Pancreas (tissue), 10 donors: ENCODE measurements around the gene ZMYND8. TPM values are rescaled to one million over a fixed set of nuclear protein-coding genes. Genes with fewer than 3 reads are reported as not detected.
"Not testable (repeated sequence)": the region's sequence is repeated elsewhere in the genome, so short reads cannot be mapped to it uniquely, and the experiment has no call there.

Experiments used
- ATAC-seq, 4 donors: fragments of 200-7000 bp; cut with Tn5 transposase; one replicate each; pipeline versions ENCODE4 v1.8.0 to v1.9.1; 2020; ENCODE audit warnings: mild to moderate bottlenecking in 4 of 4, moderate library complexity in 4 of 4
- DNase-seq, 6 donors: peaks; one replicate each; pipeline ENCODE4 v3.0.0-alpha.2; 2020
- FAIRE-seq: peaks from 2 replicates; lab custom pipeline; 2012; peaks lifted over from hg19 to GRCh38; lab: Jason Lieb, UNC
- H3K27ac ChIP-seq, 4 donors: fragments of 200-600 bp; sonication (generic); 1 replicate in 3 of 4; 2 replicates in 1 of 4; pipeline versions ENCODE4 v1.5.0 to v1.8.0; 2020
- H3K27me3 ChIP-seq, 4 donors: fragments of 200-600 bp; one replicate each; pipeline ENCODE4 v1.8.0; 2021
- H3K36me3 ChIP-seq, 3 donors: fragments of 200-600 bp; sonication (generic) in 1 of 3; one replicate each; pipeline versions ENCODE4 v1.5.0 to v1.8.0; 2020 to 2021
- H3K4me1 ChIP-seq, 3 donors: fragments of 200-600 bp; one replicate each; pipeline ENCODE4 v1.8.0; 2021
- H3K4me3 ChIP-seq, 4 donors: fragments of 200-600 bp; sonication (generic) in 2 of 4; one replicate each; pipeline versions ENCODE4 v1.5.0 to v1.8.0; 2020 to 2021
- H3K9me3 ChIP-seq, 4 donors: fragments of 200-600 bp; one replicate each; pipeline ENCODE4 v1.8.0; 2021
- WGBS, 2 donors: extraction: QIAGEN DNeasy Blood & Tissue Kit; methylation state at CpG; one replicate each; pipeline ENCODE4 v1.1.7; 2013; 5-methylcytosine and 5-hydroxymethylcytosine counted together
- intact Hi-C, 3 donors: fragments of 100-400 bp; cut with DNase I; formaldehyde crosslinking; loops; one replicate each; pipeline versions ENCODE4 v1.11.1 to v1.14.2; 2022
- polyA plus RNA-seq, 2 donors: library from polyadenylated mRNA; stranded (reverse); fragments of 200-250 nt; gene quantifications; one replicate each; pipeline ENCODE4 v1.2.3, GENCODE V29; 2013
- total RNA-seq, 6 donors: library from RNA; stranded (reverse); fragmentation: NEBNext Ultra II Directional in 4 of 6; extraction: Animal tissue kit (Norgen Biotek cat#: 25700) in 4 of 6; gene quantifications; one replicate each; pipeline versions ENCODE4 v1.2.1 to v1.2.4, GENCODE V29; 2021 to 2023
- TF ChIP-seq, protein P1 (sequence below), 4 donors: fragments of 200-600 bp; sonication (generic) in 3 of 4; IDR thresholded peaks; one replicate each; pipeline versions ENCODE4 v1.5.0 to v1.8.0; 2021; ENCODE audit warnings: antibody characterized with exemption in 4 of 4
- donor health status: healthy with polysubstance abuse.
- donor health status: DM: no; HTN: no; CAD: no; lungs with moderate emphysema.
- donor health status: DM: no; HTN: no; CAD: no.
- donor health status: control.
- donor health status: control.
- donor health status: Bipolar disorder and iron deficiency.
- donor health status: DM: yes; HTN: yes; CAD: no.
- donor health status: DM: no; HTN: no; CAD: no.
- donor health status: DM: no; HTN: no; CAD: no.
- donor health status: DM: yes; HTN: yes; CAD: no.

Gene ZMYND8
- total and polyA plus RNA-seq, 8 donors, result 10.8 to 25.6 (median 17.2) TPM

DNA sequence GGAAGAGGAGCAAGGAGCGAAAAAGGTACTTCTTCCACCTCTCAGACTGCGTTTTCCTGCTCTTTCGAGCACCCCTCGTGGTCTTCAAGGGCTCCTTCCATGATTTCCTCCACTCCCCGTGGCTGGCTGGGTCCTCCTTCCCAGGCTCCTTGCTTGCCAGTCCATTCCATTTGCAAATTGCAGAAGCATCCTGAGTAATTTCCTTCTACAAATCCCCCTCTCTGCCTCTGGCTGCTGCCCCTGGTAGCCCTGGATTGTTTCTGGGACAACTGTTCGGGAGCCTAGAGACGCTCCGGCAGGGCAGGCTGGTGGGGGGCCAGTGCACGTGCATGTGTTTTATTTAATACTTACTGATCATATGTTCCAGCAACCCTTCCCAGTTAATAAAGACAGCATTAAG is 173.1 kb downstream of the ZMYND8 start:
- 66 to 72% methylated on average over 9 of the region's 9 CpGs for WGBS, 2 donors
- FAIRE-seq, result no peak

DNA sequence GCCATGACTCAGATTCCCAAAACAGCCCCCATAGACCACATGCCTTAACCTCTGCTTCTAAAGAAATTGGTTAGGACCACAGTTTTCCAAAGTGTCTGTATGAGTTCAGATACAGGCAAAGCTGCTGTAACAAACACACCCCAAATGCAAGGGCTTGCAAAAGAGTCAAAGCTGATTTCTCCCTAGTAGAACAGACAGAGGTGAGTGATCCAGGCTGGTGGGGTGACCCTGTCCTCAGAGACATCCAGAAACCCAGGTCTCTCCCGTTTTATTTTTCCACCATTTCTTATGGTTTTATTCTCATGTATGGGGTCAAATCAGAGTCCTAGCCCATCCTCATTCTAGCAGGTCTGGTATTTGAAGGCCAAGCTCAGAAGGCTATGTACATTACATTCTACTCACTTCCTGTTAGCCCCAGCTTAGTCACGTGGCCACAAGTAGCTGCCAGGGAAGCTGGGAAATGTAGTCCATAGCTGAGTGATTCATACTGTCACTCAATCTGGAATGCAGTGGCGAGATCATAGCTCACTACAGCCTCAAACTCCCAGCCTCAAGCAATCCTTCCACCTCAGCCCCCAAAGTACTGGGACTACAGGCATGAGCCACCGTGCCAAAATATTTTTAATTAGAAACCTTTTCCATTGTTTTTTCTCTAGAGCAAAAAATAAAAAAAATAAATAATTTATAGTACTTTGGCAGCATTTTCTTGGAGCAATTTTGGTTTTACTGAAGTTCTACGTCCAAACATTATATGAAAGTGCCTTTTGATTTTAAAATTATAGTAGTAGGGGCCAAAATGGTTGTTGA is 175.2 kb downstream of the ZMYND8 start:
- FAIRE-seq, result no peak
- Histone ChIP-seq H3K27me3 (no peaks in the 10 kb centered on the region), H3K4me1 (no peaks in the 10 kb centered on the region), H3K9me3 (no peaks in the 10 kb centered on the region), H3K36me3 (no peaks in the 10 kb centered on the region), H3K27ac (no peak overlapping the region), H3K4me3 (no peak overlapping the region)
- ATAC-seq, result peak in 3 of 4 donors; percentile 54 to 75 (median 66)
- DNase-seq, result no peak
- intact Hi-C loops, result no loop called here
- TF ChIP-seq, protein P1, sequence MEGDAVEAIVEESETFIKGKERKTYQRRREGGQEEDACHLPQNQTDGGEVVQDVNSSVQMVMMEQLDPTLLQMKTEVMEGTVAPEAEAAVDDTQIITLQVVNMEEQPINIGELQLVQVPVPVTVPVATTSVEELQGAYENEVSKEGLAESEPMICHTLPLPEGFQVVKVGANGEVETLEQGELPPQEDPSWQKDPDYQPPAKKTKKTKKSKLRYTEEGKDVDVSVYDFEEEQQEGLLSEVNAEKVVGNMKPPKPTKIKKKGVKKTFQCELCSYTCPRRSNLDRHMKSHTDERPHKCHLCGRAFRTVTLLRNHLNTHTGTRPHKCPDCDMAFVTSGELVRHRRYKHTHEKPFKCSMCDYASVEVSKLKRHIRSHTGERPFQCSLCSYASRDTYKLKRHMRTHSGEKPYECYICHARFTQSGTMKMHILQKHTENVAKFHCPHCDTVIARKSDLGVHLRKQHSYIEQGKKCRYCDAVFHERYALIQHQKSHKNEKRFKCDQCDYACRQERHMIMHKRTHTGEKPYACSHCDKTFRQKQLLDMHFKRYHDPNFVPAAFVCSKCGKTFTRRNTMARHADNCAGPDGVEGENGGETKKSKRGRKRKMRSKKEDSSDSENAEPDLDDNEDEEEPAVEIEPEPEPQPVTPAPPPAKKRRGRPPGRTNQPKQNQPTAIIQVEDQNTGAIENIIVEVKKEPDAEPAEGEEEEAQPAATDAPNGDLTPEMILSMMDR (IDR thresholded peaks at IDR 0.05), result no peak
- WGBS, 2 donors, result 75 to 78% methylated on average over 5 of the region's 5 CpGs

More for the DNA sequence above, 173.1 kb downstream of the ZMYND8 start:
- Histone ChIP-seq H3K4me3 (no peak overlapping the region), H3K27ac (no peak overlapping the region), H3K36me3 (no peaks in the 10 kb centered on the region), H3K27me3 (no peaks in the 10 kb centered on the region), H3K9me3 (no peaks in the 10 kb centered on the region), H3K4me1 (no peaks in the 10 kb centered on the region)
- no peak for ATAC-seq
- no peak for DNase-seq
- intact Hi-C loops, result no loop called here
- TF ChIP-seq, protein P1 (IDR thresholded peaks at IDR 0.05), result no peak

DNA sequence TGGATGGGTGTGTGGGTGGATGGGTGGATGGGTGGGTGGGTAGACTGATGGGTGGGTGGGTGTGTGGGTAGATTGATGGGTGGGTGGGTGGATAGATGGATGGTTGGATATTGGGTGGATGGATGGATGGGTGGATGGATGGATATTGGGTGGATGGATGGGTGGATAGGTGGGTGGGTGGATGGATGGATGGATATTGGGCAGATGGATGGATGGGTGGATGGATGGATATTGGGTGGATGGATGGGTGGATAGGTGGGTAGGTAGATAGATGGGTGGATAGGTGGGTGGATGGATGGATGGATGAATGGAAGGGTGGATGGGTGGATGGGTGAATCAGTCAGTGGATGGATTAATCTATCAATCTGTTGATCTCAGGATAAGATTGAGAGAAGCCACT is 177.2 kb downstream of the ZMYND8 start:
- no peak for ATAC-seq
- Histone ChIP-seq H3K27ac (no peak overlapping the region), H3K4me1 (no peaks in the 10 kb centered on the region), H3K27me3 (no peaks in the 10 kb centered on the region), H3K4me3 (no peak overlapping the region), H3K9me3 (no peaks in the 10 kb centered on the region), H3K36me3 (no peaks in the 10 kb centered on the region)
- FAIRE-seq, result no peak
- intact Hi-C loops, result no loop called here
- TF ChIP-seq, protein P1 (IDR thresholded peaks at IDR 0.05), result no peak
- DNase-seq, result no peak

DNA sequence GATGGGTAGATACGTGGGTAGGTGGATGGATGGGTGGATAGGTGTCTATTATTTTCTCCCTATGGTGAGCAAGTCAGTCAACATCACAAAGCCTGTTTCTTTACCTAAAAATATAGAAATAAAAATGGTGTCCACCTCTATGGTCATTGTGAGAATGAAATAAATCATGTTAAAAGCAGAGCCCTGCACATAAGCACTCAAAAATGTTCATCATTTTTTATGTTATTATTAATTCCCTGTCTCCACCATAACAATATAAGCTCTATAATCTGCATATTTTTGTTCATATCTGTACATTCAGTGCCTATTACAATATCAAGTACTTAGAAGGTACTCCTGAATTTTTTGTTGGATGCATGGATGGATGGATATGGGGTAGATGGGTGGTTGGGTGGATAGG is 177.6 kb downstream of the ZMYND8 start:
- WGBS, 2 donors, result 88% methylated on average over 1 of the region's 1 CpG
- FAIRE-seq, result no peak
- Histone ChIP-seq H3K4me1 (no peaks in the 10 kb centered on the region), H3K36me3 (no peaks in the 10 kb centered on the region), H3K27me3 (no peaks in the 10 kb centered on the region), H3K4me3 (no peak overlapping the region), H3K27ac (no peak overlapping the region), H3K9me3 (no peaks in the 10 kb centered on the region)
- intact Hi-C loops, result no loop called here
- TF ChIP-seq, protein P1 (IDR thresholded peaks at IDR 0.05), result no peak
- no peak for ATAC-seq
- no peak for DNase-seq

DNA sequence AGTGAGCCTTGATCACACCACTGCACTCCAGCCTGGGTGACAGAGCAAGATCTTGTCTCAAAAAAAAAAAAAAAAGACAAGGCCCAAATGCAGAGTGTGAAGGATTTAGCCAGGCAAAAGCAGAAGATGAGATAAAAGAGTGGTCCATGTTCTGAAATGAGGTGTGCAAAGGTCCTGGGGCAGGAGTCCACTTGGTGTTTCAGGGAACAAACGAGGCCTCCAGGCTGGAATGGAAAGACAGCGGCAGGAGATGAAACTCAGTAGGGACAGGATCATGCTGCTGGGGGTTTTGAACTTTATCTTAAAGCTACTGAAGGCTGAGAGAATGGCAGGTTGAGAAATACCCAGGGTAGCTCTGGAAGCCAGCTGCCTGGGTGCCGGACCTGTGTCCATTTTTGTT is 178.2 kb downstream of the ZMYND8 start:
- TF ChIP-seq, protein P1 (IDR thresholded peaks at IDR 0.05), result no peak
- no peak for DNase-seq
- Histone ChIP-seq H3K4me1 (no peaks in the 10 kb centered on the region), H3K27ac (no peak overlapping the region), H3K36me3 (no peaks in the 10 kb centered on the region), H3K4me3 (no peak overlapping the region), H3K27me3 (no peaks in the 10 kb centered on the region), H3K9me3 (no peaks in the 10 kb centered on the region)
- WGBS, 2 donors, result 81 to 82% methylated on average over 3 of the region's 3 CpGs
- FAIRE-seq, result no peak
- no peak for ATAC-seq
- intact Hi-C loops, result no loop called here

DNA sequence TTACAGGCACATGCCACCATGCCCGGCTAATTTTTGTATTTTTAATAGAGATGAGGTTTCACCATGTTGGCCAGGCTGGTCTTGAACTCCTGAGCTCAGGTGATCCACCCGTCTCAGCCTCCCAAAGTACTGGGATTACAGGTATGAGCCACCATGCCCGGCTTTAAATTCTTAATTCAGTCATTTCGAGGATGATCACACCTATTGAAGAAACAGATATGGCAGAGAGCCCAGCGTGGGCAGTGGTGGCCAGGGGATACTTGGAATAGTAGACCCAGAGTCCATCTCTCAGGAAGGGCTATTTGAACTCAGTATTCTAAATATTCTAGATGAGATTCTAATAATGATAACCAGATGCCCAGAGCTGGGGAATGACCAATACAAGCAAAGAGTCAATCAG is 180.3 kb downstream of the ZMYND8 start:
- H3K27ac ChIP-seq, intact Hi-C loops, H3K4me1 ChIP-seq, FAIRE-seq, H3K9me3 ChIP-seq, H3K36me3 ChIP-seq, H3K4me3 ChIP-seq, ATAC-seq, DNase-seq, H3K27me3 ChIP-seq: not testable (repeated sequence)
- 73 to 79% methylated on average over 5 of the region's 5 CpGs for WGBS, 2 donors
